ENCODE measurements around the gene CD6.

The CD6 gene

DNA sequence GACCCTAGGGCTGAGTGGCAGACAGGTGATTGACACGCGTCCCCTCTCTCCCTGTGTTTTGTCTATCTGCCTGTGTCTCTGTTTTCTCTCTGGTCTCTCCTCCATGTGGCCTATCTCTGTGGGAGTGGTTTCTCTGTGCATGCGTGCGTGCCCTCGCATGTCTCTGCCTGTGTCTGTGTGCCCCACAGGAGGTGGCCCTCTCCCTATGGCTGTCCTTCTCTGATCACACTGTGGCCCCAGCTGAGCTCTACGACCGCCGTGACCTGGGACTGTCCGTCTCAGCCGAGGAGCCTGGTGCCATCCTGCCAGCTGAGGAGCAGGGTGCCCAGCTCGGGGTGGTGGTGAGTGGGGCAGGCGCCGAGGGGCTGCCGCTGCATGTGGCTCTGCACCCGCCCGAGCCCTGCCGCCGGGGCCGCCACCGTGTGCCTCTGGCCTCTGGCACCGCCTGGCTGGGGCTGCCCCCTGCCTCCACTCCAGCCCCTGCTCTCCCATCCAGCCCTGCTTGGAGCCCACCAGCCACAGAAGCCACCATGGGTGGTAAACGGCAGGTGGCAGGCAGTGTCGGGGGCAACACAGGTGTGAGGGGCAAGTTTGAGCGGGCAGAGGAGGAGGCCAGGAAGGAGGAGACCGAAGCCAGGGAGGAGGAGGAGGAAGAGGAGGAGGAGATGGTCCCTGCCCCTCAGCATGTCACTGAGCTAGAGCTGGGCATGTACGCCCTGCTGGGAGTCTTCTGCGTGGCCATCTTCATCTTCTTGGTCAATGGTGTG is 35.6 kb upstream of the CD6 start:
- H3K27me3 ChIP-seq: peaks cover 0 to 9% of the 10 kb centered on the region in 2 donors
- no peaks in the 10 kb centered on the region for H3K4me1 ChIP-seq
- DNase-seq: no peak
- H3K9me3 ChIP-seq: no peaks in the 10 kb centered on the region
- TF ChIP-seq CTCF (IDR thresholded peaks at IDR 0.05): no peak
- H3K4me3 ChIP-seq: no peak overlapping the region
- no peak overlapping the region for H3K27ac ChIP-seq
- H3K36me3 ChIP-seq: peaks cover 0 to 38% (median 23%) of the 10 kb centered on the region in 3 donors
- intact Hi-C loops (cut with DNase I; ENCODE audit: low total_unique reads): no loop called here

DNA sequence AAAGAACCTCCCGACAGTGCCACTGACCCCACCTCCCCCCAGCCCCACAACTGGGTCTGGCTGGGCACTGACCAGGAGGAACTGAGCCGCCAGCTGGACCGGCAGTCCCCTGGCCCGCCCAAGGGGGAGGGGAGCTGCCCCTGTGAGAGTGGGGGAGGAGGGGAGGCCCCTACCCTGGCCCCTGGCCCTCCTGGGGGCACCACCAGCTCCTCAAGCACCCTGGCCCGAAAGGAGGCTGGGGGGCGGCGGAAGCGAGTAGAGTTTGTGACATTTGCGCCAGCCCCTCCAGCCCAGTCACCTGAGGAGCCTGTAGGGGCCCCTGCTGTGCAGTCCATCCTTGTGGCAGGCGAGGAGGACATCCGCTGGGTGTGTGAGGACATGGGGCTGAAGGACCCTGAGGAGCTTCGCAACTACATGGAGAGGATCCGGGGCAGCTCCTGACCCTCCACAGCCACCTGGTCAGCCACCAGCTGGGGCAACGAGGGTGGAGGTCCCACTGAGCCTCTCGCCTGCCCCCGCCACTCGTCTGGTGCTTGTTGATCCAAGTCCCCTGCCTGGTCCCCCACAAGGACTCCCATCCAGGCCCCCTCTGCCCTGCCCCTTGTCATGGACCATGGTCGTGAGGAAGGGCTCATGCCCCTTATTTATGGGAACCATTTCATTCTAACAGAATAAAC is 34.9 kb upstream of the CD6 start:
- H3K27me3 ChIP-seq: peaks cover 0 to 8% of the 10 kb centered on the region in 2 donors
- H3K36me3 ChIP-seq: peaks cover 0 to 45% (median 30%) of the 10 kb centered on the region in 3 donors
- no peak overlapping the region for H3K4me3 ChIP-seq
- intact Hi-C loops (cut with DNase I; ENCODE audit: low total_unique reads): no loop called here
- DNase-seq: no peak
- H3K4me1 ChIP-seq: no peaks in the 10 kb centered on the region
- TF ChIP-seq CTCF (IDR thresholded peaks at IDR 0.05): no peak
- no peak overlapping the region for H3K27ac ChIP-seq
- no peaks in the 10 kb centered on the region for H3K9me3 ChIP-seq

DNA sequence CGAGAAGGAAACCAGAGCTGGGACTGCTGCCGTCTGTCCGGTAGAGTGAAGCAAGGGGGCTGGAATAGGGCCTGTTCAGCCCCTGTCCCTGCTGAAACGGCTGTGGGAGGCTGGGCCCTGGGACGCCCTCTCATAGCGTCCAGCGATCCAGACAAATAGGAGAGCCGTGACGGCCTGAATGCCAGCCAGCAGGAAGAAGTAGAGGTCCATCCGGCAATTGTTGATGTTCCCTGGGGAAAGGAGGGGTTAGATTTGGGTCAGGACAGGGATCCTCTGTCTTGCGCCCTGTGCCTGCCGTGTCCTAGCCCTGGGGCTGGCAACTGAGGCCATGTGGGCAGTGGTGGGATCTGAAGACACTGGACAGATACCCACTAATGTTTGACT is 34.3 kb upstream of the CD6 start:
- peaks cover 0 to 6% of the 10 kb centered on the region in 2 donors for H3K27me3 ChIP-seq
- no peaks in the 10 kb centered on the region for H3K9me3 ChIP-seq
- DNase-seq: no peak
- no peaks in the 10 kb centered on the region for H3K4me1 ChIP-seq
- H3K4me3 ChIP-seq: no peak overlapping the region
- intact Hi-C loops (cut with DNase I; ENCODE audit: low total_unique reads): no loop called here
- H3K36me3 ChIP-seq: peaks cover 0 to 51% (median 35%) of the 10 kb centered on the region in 3 donors
- H3K27ac ChIP-seq: no peak overlapping the region
- TF ChIP-seq CTCF (IDR thresholded peaks at IDR 0.05): no peak

GRCh38 chr11:60937811-60938210 is 33.7 kb upstream of the CD6 start:
- peaks cover 0 to 57% (median 40%) of the 10 kb centered on the region in 3 donors for H3K36me3 ChIP-seq

GRCh38 chr11:60938500-60938899 is 33.0 kb upstream of the CD6 start:
- Histone ChIP-seq H3K4me1 (no peaks in the 10 kb centered on the region), H3K36me3 (peaks cover 0 to 61% (median 46%) of the 10 kb centered on the region in 3 donors), H3K27ac (no peak overlapping the region), H3K27me3 (peaks cover 0 to 4% of the 10 kb centered on the region in 2 donors), H3K4me3 (no peak overlapping the region), H3K9me3 (no peaks in the 10 kb centered on the region)
- intact Hi-C loops (cut with DNase I; ENCODE audit: low total_unique reads): no loop called here
- DNase-seq: no peak
- no peak for TF ChIP-seq CTCF (IDR thresholded peaks at IDR 0.05)

More at GRCh38 chr11:60937811-60938210, 33.7 kb upstream of the CD6 start:
- H3K9me3 ChIP-seq: no peaks in the 10 kb centered on the region
- no peak for TF ChIP-seq CTCF (IDR thresholded peaks at IDR 0.05)
- H3K27ac ChIP-seq: no peak overlapping the region
- DNase-seq: no peak
- no peaks in the 10 kb centered on the region for H3K4me1 ChIP-seq
- intact Hi-C loops (cut with DNase I; ENCODE audit: low total_unique reads): no loop called here
- peaks cover 0 to 6% of the 10 kb centered on the region in 2 donors for H3K27me3 ChIP-seq
- no peak overlapping the region for H3K4me3 ChIP-seq
